NCI-H1417 (cell line): Measurements from ENCODE around the gene RHOJ.
"Not testable (repeated sequence)": the region's sequence is repeated elsewhere in the genome, so short reads cannot be mapped to it uniquely, and the experiment has no call there.

Source experiments
- DNase-seq, 3 experiments: peaks; one replicate each; lab custom pipeline; 2025; lab: John Stamatoyannopoulos, UW

RHOJ gene

GRCh38 chr14:63268771-63269170 lies 64.5 kb downstream of the RHOJ start:
- DNase-seq, result no peak

- no peak for DNase-seq
These were observed 65.5 kb downstream of the RHOJ start for GRCh38 chr14:63269561-63270225.

- DNase-seq, result no peak
These were observed 68.9 kb downstream of the RHOJ start for GRCh38 chr14:63273129-63273528.

GRCh38 chr14:63273717-63274655 lies 69.7 kb downstream of the RHOJ start:
- no peak for DNase-seq

- DNase-seq, result peak; percentile 81 to 98 (median 95)
These were observed 71.4 kb downstream of the RHOJ start for GRCh38 chr14:63275611-63276010.

- DNase-seq, result peak in 2 of 3 experiments; percentile 81 to 98
These were observed 71.8 kb downstream of the RHOJ start for GRCh38 chr14:63276016-63276415.

GRCh38 chr14:63276492-63277342 lies 72.5 kb downstream of the RHOJ start:
- DNase-seq, result peak; percentile 61 to 91 (median 85)

- peak; percentile 63 to 92 (median 67) for DNase-seq
These were observed 73.4 kb downstream of the RHOJ start for GRCh38 chr14:63277591-63278183.

GRCh38 chr14:63279933-63280332 lies 75.7 kb downstream of the RHOJ start:
- DNase-seq, result not testable (repeated sequence)

- peak in 2 of 3 experiments; percentile 8 to 66 for DNase-seq
These were observed 79.0 kb downstream of the RHOJ start for GRCh38 chr14:63282997-63283883.

- DNase-seq, result peak in 1 of 3 experiments; percentile 66
These were observed 79.6 kb downstream of the RHOJ start for GRCh38 chr14:63283884-63284248.

- peak; percentile 26 to 99 (median 90) for DNase-seq
These were observed 81.8 kb downstream of the RHOJ start for GRCh38 chr14:63286071-63286470.

GRCh38 chr14:63287666-63288483 lies 83.6 kb downstream of the RHOJ start:
- no peak for DNase-seq

- no peak for DNase-seq
These were observed 84.6 kb downstream of the RHOJ start for GRCh38 chr14:63288853-63289252.

- DNase-seq, result no peak
These were observed 86.6 kb downstream of the RHOJ start for GRCh38 chr14:63290741-63291430.

- DNase-seq, result no peak
These were observed 88.6 kb downstream of the RHOJ start for GRCh38 chr14:63292805-63293204.

GRCh38 chr14:63295231-63295685 lies 91.0 kb downstream of the RHOJ start:
- no peak for DNase-seq

- DNase-seq, result no peak
These were observed 91.9 kb downstream of the RHOJ start for GRCh38 chr14:63296060-63296563.
